ENCODE data around the gene PRG3.
"Not testable (repeated sequence)": the region's sequence is repeated elsewhere in the genome, so short reads cannot be mapped to it uniquely, and the experiment has no call there.

The PRG3 gene

DNA sequence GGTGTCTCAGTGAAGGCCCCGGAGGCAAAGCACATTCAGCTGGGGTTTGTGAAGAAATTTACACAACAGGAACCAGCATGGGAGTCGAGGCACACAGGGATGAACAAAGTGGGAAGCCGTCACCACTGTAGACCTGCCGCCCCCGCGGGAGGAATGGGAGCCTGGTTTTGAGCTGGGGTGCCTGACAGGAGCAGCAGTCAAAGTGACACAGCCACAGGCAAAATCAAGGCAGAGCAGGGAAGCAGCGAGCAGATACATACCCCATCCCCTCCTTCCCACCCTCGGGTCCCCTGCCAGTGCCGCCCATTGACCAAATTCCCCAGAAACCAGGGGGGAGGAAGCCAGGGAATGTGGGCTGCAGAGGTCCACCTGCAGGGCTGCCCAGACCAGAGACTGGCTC, 22.0 kb downstream of the PRG3 start:
- DNase-seq, result no peak

DNA sequence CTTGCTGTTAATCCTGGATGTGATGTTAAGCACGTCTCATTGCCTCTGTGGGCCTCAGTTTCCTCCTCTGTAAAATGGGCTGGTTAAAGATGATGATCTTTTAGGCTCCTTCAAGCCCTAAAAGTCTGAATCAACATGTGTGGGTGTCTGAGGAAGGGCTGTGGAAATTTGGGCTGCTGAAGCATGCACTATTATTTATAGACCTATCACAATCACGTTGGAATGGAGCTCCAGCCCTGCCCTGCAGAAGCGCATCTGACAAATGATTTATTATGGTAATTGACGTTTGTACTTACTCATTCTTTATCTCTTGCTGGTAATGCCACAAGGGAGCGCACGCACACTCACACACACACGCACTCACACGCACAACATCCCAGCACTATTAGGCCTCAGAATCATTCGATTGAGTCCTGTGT, 22.4 kb downstream of the PRG3 start:
- no peak for DNase-seq

DNA sequence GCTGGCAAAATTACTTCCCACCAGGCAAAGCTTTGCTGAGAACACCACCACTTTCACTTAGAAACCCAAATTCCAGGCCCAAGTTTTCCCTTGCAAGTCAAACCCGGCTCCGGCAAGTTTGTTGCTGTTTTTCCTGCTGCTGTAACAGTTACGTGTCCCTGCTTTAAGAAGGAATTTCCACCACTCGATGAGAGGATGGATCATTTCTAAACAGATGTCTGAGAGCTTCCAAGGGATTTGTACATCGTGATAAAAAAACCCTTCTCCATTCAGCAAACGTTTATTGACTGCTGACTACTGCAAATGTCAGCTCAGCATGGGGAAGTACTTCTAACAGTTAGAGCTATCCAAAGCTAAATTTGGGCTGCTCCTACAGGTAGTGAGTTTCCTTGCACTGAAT, 23.1 kb downstream of the PRG3 start:
- no peak for DNase-seq

DNA sequence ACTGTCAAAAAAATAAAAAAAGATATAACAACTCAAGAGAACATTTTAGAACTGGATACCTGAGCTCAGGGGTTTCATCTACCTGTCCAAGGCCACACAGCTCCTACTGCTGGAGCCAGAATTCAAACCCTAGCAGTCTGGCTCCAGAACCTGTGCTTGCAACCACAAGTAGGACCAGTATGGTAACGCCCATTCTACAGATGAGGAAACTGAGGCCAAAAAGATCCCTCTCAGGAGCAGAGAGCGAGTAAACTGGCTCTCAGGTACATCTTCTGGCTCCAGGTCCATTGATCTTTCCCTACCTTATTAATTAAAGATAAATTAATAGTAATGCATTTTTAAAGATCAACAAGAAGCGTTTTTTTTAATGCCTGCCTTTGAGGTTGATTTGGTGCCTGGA, 23.6 kb downstream of the PRG3 start:
- DNase-seq, result no peak

DNA sequence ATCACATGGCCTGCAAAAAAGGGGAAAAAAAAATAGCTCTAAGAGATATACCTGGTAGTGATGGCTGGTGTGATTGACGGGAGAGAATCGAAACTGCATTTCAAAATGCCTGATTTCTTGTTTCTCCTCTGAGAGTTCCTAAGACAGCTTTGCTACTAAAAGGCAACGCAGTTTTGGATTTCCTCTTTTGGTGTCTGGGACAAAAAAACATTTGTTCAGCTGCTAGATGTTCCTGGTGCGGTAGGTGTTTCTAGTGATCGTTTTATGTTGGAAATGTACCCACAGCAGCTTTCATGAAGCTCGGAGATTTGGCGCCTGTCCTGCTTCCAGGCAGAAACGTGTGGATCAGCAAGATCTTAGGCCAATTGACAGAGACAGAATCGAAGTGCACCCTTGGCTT, 24.7 kb downstream of the PRG3 start:
- DNase-seq, result no peak

DNA sequence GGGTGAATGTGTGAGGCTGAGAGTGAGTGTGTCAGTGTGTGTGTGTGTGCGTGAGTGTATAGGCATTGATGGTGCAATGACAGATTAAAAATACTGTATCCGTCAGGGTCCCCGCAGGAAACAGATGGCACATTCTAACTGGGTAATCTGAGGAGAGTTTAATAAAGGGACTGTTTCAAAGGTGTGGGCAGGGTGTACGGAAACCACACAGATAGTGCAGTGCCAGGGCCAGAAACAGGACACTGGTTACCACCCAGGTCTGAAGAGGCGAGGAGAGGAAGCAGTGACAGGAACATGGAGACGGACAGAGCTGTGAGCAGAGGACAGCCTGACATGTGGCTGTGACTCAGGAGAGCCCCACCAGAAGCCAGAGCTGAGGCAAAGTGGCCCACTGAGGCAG, 26.3 kb downstream of the PRG3 start:
- DNase-seq, result no peak

DNA sequence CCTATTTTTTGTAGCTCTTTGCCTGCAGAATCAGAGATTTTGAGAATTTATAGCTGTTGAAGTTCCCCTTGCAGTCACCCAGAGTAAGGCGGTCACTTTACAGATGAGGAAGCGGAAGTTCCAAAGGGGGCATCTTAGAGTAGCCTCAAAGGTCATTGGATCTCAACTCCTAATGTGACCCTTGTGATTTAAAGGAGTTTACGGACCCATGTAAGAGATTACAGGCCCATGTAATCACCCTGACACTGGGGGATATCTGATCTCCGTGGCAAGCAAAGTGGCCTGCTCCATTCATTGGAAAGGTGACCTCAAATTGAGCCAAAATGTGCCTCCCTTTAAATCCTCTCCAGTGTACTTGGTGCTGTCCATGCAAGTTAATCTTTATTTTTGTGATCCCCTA, 27.1 kb downstream of the PRG3 start:
- no peak for DNase-seq

DNA sequence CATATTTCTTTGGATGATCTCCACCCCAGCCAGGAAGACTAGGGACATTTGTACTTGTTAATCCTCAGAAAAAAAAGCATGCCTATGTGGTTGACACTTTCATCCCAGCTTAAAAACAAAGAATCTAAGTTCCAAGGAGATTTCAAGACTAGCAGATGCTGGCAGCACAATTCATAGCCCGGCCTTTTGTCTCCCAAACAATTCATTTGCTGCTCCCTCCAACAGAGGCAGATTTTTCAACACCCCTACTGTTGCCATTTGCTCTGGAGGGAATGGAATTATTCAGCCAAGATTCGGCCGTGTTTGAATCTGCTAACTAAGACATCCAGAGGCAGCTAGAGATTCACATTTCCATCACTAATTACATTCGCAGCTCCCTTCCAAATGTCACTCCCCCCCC, 27.5 kb downstream of the PRG3 start:
- no peak for DNase-seq

DNA sequence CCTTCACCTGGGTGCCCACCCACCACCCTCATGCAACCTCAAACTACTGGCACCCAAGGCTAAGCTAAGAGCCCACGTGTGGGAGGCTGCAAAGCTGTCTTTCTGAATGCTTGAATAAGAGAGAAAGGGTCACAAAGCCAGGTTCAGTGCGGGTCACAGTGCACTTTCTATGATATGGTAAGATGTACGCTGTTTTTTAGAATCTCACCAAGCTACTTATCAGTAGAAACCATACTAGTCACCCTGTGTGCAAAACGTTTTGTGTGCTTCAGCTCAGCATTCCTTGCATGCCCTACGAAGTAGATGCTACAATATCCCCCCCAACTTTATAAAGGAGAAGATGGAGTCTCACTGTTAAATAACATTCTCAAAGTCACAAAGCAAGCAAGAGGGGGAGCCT, 27.9 kb downstream of the PRG3 start:
- DNase-seq, result no peak

DNA sequence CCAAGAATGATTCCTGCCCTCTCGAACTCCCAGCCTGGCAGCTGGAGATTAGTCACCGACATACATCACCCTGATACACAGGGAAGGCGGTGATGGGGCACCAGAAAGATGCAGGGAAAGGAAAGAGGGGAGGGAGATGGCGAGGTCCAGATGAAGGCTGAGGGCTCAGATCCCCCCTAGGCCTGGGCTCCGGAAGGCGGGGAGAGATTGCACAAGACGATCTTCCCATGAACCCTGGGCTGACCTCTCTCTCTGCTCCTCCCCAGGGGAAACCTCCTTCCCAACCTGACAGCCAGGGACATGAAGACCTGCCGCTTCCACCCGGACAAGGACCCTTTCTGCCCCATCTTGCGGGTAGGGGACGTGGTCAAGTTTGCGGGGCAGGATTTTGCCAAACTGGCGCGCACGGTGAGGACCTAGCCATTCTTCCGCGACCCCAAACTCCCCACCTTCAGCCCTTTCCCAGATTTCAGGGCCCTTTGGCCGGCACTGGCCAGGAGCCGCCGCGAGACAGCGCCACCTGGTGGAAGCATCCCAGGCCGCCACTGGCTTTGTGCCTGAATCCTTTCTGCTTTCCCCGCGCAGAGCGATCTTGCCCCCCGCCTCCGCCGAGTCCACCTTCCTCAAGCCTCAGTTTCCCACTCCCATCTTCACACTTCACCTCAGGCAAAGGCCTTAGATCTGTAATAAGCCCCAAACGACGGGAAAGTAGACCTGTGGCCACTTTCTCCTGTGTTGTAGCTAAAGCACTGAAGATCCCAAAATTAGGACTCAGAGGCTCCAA, 31.3 kb downstream of the PRG3 start:
- no peak for DNase-seq

DNA sequence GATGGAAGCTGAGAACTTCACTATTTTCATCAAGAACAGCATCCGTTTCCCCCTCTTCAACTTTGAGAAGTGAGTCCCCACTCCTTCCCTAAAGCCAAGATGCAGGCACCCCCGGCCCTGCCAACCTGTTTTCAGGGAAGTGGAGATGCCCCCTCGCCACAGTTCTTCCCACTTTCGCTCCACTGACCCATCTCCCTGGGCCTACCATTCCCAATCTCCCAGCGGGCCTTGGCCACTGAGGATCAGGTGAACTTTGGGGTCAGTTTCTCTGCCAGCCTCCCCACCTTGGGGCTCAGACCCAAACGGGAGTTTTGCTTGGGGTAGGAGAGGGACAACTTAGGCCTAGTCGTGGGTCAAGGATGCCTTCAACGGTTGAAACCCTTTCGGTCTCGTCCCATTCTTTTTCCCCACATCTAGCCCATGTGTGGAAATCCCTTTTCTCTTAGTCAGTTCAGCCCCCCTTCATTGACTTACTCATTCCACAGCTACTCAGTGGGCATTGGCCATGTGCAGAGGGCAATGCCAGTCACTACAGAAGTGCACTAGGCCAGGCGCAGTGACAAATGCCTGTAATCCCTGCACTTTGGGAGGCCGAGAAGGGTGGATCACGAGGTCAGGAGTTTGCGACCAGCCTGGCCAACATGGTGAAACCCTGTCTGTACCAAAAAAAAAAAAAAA, 32.2 kb downstream of the PRG3 start:
- DNase-seq, result no peak

DNA sequence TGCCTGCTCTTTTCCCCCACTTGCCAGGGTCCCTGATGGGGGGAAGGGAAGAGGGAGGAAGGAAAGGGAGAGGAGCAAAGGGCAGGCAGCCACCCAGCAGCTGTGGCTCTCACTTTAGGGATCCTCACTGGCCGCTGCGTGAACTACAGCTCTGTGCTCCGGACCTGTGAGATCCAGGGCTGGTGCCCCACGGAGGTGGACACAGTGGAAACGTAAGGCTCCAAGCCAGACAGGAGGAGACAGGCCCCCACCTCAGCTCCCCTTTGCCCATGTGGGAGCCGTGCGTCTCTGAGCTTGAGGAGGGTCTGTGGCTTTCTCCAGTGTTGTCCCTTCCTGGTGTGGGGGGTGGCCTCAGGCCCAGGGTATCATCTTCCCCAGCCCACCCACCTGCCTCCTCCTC, 32.9 kb downstream of the PRG3 start:
- DNase-seq, result no peak

DNA sequence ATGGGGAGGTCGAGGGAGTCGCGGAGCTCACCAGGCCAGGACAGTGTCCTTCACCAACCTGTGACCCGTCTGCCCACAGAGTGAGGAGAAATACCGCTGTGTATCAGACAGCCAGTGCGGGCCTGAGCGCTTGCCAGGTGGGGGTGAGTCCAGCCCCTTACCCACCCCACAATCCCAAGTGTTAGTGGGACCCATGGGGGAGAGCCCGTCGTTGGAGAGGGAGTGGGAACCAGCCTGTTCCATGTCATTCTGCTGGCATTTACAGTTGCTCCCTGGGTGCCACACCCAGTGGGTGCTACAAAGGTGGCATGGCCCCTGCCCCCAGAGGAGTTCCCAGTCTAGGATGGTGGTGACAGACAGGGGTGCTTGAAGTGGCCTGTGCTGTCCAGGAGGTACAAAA, 33.6 kb downstream of the PRG3 start:
- no peak for DNase-seq

DNA sequence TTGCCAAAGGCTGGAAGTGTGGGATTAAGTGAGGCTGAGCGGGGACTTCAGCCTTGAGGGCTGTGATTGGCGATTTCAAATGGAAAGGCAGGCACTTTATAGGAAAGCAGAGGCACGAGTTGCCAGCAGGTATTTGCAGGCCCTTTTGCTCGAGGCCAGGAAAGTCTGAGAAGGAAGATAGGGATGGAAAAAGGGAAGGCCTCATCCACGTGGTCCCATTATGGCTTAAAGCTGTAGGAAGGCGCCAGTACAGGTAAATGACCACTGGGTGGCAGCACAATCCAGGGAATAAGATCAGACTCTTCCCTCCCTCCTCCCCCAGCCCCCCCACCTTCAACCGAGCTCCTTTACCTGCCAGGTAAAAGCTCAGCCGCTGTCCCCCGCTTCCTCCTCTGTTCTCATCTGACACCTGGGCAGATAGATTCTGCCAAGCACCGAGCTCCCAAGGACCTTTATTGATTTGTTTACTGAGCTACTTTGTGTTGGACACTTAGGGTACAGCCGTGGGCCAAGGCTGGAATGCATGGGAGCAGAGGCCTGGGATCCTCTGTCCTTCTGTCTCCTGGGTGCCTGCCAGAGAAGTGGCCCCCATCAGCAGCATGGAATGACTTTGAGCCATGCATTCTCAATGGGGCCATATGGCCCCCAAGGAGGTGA, 35.3 kb downstream of the PRG3 start:
- peak; percentile 64 for DNase-seq

DNA sequence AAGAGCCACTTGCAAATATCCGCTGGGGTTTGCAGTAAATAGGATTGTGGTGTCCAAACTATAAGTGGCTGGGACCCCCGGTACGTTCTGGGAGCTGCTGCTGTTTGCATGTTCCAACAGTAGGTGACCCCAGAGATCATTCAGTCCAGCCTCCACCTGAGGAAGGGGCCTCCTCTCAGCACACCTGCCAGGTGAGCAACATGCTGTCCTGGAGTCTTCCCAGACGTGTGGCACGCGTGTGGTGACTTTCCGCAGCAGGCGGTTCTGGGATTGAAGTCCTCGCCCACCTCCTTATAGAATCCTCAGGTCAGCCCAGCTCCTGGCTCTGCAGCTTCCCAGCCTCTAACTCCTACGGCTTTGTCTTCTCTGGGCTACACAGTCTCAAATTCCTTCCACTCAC, 36.1 kb downstream of the PRG3 start:
- DNase-seq, result no peak

DNA sequence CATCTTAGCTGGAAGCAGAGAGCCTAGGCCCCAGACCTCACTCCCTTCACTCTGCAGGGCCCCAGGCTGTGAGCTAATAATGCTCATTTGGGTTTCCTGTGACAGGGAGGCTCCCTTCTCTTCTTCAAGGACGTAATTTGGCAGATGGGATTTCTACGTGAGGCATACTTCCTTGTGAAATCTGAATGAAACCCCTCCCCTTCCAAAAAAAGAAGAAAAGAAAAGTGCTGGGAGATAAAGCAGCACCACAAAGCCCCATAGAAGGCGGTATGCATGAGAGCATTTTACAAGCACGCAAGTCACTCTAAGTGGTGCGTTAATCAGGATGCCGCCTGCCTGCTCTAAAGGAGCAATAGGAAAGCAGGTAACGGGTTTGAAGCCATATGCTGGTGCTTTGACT, 37.1 kb downstream of the PRG3 start:
- no peak for DNase-seq

DNA sequence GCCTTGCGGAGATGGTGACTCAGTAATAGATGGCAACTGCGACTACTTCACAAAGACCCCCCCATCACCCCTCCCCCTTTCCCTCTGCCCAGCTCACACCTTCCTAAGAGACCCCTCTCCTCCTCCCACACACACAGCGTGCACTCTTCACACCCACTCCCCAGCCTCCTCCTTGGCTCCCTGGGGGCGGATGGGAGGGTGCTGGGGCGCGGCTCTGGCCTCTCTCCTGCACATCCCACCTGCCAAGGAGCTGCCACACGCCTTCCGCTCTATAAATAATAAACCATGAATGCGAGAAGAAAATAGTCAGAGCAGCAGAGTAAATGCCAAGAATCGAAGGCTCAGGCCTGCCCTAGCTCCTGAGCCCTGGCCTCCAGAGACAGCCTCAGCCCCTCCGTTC, 38.2 kb downstream of the PRG3 start:
- DNase-seq, result no peak

DNA sequence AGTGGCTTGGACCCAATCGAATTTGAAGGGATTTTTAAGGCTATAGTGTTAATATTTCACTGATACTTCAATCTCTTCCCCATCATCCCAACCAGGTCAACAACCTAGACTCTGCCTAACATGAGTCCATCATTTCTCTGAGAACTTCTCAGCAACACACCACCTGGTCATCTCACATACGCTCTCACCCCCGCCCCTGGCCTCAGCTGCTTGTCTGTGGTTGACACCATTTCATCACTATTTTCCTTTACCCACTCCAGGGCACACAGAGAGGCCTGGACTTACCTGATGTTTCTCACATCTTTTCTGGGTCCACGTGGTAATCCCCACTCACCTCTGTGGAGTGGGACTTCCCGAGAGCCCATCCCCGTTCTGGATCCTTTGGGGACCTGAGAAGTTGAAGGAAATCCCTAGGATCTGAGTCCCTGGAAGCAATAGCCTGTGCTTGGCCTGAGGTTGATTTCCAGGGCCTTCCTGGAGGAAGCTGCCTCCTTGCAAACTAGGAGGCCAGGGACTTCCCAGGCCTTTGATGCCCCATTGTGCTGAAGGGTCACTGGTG, 39.6 kb downstream of the PRG3 start:
- DNase-seq, result no peak

DNA sequence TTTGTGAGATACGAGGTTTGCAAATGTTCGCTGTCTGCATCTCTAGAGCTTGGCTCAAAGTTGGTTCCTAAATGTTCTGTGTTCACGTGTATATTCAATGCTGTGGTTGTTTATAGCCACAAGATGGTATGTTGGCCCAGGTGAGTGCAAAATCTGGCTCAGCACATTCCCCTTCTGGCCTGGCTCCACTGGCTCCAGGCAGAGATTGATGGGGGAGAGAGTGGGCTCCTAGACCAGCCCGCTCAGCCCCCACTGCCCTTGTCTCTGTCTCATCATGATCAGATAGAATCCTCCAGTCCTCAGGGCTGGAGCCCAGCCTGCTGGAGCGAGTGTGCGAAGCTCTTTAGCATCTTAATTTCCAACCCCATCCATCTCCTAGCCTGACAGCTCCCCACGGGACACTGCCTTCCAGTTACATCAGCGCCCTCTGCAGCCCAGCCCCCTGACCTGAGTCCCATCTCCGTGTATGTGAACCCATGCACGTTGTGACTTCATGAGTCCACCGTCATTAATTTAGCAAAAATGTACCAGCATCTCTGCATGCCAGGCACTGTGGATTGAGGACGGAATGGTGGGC, 40.8 kb downstream of the PRG3 start:
- DNase-seq, result no peak

DNA sequence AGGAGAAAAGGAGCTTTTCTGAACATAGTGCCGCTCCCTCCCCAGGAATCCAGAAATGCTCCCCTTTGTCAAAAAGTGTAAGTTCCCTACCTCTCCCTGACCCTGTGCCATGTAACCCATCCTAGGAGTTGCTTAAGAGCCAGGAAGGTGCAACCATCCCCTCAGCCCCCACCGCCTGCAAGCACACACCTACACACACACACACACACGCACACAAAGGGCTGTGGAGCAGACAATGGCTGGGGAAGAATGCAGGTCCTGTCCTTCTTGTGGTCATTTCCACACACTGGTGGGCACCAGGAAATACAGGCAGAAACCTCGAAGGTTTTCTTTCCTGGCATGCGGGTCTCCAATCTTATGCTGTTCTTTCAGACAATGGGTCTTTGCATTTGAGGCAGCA, 41.6 kb downstream of the PRG3 start:
- DNase-seq, result no peak

DNA sequence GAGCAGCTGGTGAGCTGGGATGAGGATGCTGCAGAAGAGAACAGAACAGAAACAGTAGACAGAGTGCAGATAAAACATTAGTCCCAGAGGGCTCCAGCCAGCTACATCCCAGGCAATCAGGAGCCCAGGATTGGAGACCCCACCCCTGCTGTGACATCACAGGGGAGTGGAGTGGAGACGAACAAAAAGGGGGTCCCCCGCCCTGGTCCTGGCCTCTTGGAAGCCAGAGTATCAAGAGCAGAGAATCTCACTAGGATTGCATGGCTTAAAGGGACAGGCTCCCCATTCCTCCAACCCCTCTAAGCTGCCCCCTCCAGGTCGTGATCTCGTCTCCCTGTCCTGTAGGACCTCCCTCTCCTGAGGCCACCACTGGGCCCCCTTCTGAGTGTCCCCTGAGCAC, 42.8 kb downstream of the PRG3 start, which contains the start of gene P2RX3:
TSS of gene P2RX3 (plus strand) at position 211 of the 400 bp plus-strand sequence. CDS start 199 bp downstream, outside the sequence.
- no peak for DNase-seq

DNA sequence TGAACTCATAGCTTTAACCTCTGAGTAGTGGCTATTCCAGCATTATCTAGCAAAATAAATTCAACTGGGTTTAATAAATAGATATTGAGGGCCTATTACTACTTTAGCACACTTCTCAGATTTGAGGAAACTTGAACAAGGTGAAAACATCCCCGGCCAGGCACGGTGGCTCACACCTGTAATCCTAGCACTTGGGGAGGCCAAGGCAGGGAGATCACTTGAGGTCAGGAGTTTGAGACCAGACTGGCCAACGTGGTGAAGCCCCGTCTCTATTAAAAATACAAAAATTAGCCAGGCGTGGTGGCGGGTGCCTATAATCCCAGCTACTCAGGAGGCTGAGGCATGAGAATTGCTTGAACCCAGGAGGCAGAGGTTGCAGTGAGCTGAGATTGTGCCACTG, 44.1 kb downstream of the PRG3 start:
- DNase-seq, result not testable (repeated sequence)

DNA sequence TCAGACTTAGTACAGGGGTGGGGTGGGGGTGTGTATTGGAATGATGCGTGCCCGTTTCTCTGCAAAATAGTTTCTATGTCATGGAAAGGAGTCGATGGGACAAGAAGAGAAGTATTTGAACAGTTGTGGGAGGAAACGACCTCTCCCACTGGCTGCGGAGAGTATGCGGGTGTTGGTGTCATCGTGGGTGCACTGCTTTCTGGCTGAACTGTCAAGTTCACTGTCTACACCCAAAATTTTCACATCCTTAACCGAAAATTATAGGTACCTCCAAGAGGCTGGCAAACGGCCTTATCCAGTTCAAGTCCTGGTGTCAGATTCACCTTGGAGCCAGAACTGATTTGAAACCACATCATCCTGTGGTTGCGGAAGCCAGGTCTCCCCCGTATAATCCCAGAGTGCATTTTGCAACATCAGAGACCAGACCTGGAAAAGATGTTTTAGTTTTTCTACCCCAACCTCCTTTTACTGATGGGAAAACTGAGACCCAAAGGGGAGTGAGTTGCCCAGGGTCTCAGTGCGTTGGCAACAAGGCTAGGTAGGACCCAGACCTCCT, 44.8 kb downstream of the PRG3 start:
- DNase-seq, result no peak
